GM12878 (cell line): ENCODE data around the gene PRKCD. TPM values are rescaled to one million over a fixed set of nuclear protein-coding genes. Genes with fewer than 3 reads are reported as not detected.
A peak's percentile ranks its signal among the peaks of the same experiment; 100 is the strongest.

Source experiments
- CHD2 ChIP-seq: IDR thresholded peaks from 2 replicates; pipeline ENCODE4 v1.6.1; 2011; ENCODE audit warnings: low read depth, low read length, improper control_type of control experiment, borderline replicate concordance
- DPF2 ChIP-seq: fragments of 450-650 bp; IDR thresholded peaks from 2 replicates; pipeline ENCODE4 v1.6.1; 2017; ENCODE audit warnings: mild to moderate bottlenecking
- E2F8 ChIP-seq: fragments of 450-650 bp; IDR thresholded peaks from 2 replicates; pipeline ENCODE4 v1.6.1; 2018; ENCODE audit warnings: mild to moderate bottlenecking, low read depth, moderate library complexity; ENCODE audit not compliant: partially characterized antibody
- FOXM1 ChIP-seq: IDR thresholded peaks from 2 replicates; pipeline ENCODE4 v1.6.1; 2012; ENCODE audit warnings: low read depth, mild to moderate bottlenecking, inconsistent platforms, low read length, moderate library complexity
- IRF3 ChIP-seq: fragments of 450-650 bp; IDR thresholded peaks from 2 replicates; pipeline ENCODE4 v1.6.1; 2014; ENCODE audit warnings: mild to moderate bottlenecking
- PBX3 ChIP-seq: IDR thresholded peaks from 2 replicates; pipeline ENCODE4 v1.6.1; 2011; ENCODE audit warnings: mild to moderate bottlenecking, low read depth, low read length, moderate library complexity; ENCODE audit not compliant: insufficient replicate concordance
- RAD51 ChIP-seq: fragments of 450-650 bp; IDR thresholded peaks from 2 replicates; pipeline ENCODE4 v1.6.1; 2016; ENCODE audit warnings: moderate library complexity, mild to moderate bottlenecking, inconsistent platforms
- RCOR1 ChIP-seq: conservative IDR thresholded peaks from 2 replicates; pipeline ENCODE4 v1.6.1; 2012; ENCODE audit warnings: low read depth, low read length, improper control_type of control experiment
- TARDBP ChIP-seq: IDR thresholded peaks from 2 replicates; pipeline ENCODE4 v1.6.1; 2016; ENCODE audit warnings: borderline replicate concordance
- ZBTB11 ChIP-seq: fragments of 450-650 bp; formaldehyde crosslinking; IDR thresholded peaks from 2 replicates; pipeline ENCODE4 v1.5.0; 2022; ENCODE audit warnings: mild to moderate bottlenecking, missing genetic modification characterization
- ZNF207 ChIP-seq: fragments of 450-650 bp; IDR thresholded peaks from 2 replicates; pipeline ENCODE4 v1.6.1; 2014; ENCODE audit warnings: antibody characterized with exemption, mild to moderate bottlenecking, borderline replicate concordance
- ZNF592 ChIP-seq: fragments of 450-650 bp; IDR thresholded peaks from 2 replicates; pipeline ENCODE4 v1.6.1; 2017; ENCODE audit warnings: mild to moderate bottlenecking, moderate library complexity
- polyA plus RNA-seq, 11 experiments: library from polyadenylated mRNA; depleted of rRNA in 4 of 11; unstranded in 6 of 11; stranded (reverse) in 5 of 11; fragments of >200 nt; fragmentation: Nextera tagmentation in 4 of 11; fragmentation: Illumina TruSeq in 1 of 11; extraction: Ambion mirVana in 4 of 11; extraction: Trizol in 1 of 11; gene quantifications; 1 replicate in 1 of 11; 2 replicates in 10 of 11; pipeline versions ENCODE4 v1.2.1 to v1.2.3, GENCODE V29; 2011 to 2016; ENCODE audit warnings: inconsistent platforms in 2 of 11, missing spikeins in 2 of 11, low read depth in 1 of 11
- total RNA-seq, 4 experiments: library from RNA; depleted of rRNA in 3 of 4; stranded (reverse); fragments of >200 nt in 3 of 4; fragmentation: Illumina TruSeq in 1 of 4; extraction: Trizol in 1 of 4; gene quantifications; 2 replicates each; pipeline versions ENCODE4 v1.2.1 to v1.2.3, GENCODE V29; 2013 to 2021

The PRKCD gene
- total and polyA plus RNA-seq, 10 of the 15 experiments (the other 5 are each of a cell fraction or from before 2014, with no cell fraction given) = 10.0 to 114 (median 42.4) TPM

- no peak for TF ChIP-seq E2F8
- TF ChIP-seq RAD51 = no peak
- TF ChIP-seq RCOR1 = no peak
- no peak for TF ChIP-seq ZNF207
- no peak for TF ChIP-seq CHD2
- TF ChIP-seq ZNF592 = no peak
- TF ChIP-seq FOXM1 = 0 out of 2 replicates have a peak, but pooled peaks have one; percentile 35
- no peak for TF ChIP-seq DPF2
- no peak for TF ChIP-seq IRF3
- no peak for TF ChIP-seq PBX3
- no peak for TF ChIP-seq ZBTB11 (CRISPR knock-in tag)
- no peak for TF ChIP-seq TARDBP
Measured at GRCh38 chr3:53114011-53114400, 47.0 kb upstream of the PRKCD start (continued).
